Loucy (cell line): ENCODE data around the gene C5orf46.

Experiments used
- H2AFZ ChIP-seq: fragments of 200-600 bp; sonication (generic); 2 replicates; pipeline ENCODE4 v1.6.0; 2016; ENCODE audit warnings: antibody characterized with exemption, mild to moderate bottlenecking, low read length, moderate library complexity
- H3F3A ChIP-seq: fragments of 200-600 bp; 2 replicates; pipeline ENCODE4 v1.6.0; 2016; ENCODE audit warnings: antibody characterized with exemption, low read depth, mild to moderate bottlenecking
- H3K27me3 ChIP-seq: fragments of 200-600 bp; sonication (generic); 2 replicates; pipeline ENCODE4 v1.6.1; 2014; ENCODE audit warnings: low read length, mild to moderate bottlenecking; ENCODE audit not compliant: insufficient read depth, poor library complexity, severe bottlenecking
- H3K36me3 ChIP-seq: fragments of 200-600 bp; sonication (generic); 2 replicates; pipeline ENCODE4 v1.6.1; 2016; ENCODE audit warnings: low read length; ENCODE audit not compliant: insufficient read depth
- H3K4me1 ChIP-seq: fragments of 200-600 bp; sonication (generic); 2 replicates; pipeline ENCODE4 v1.5.1; 2014; ENCODE audit warnings: low read length, mild to moderate bottlenecking; ENCODE audit not compliant: insufficient read depth, poor library complexity, severe bottlenecking
- H3K4me2 ChIP-seq: fragments of 200-600 bp; sonication (generic); 2 replicates; pipeline ENCODE4 v1.6.0; 2014; ENCODE audit warnings: antibody characterized with exemption, low read length, low read depth, mild to moderate bottlenecking; ENCODE audit not compliant: poor library complexity, severe bottlenecking
- H3K4me3 ChIP-seq: fragments of 200-600 bp; sonication (generic); 2 replicates; pipeline ENCODE4 v1.5.1; 2014; ENCODE audit warnings: low read length, mild to moderate bottlenecking, mixed read lengths; ENCODE audit not compliant: poor library complexity, severe bottlenecking
- H3K79me2 ChIP-seq: fragments of 200-600 bp; sonication (generic); 2 replicates; pipeline ENCODE4 v1.6.1; 2014; ENCODE audit warnings: low read length; ENCODE audit not compliant: insufficient read depth
- H3K9ac ChIP-seq: fragments of 200-600 bp; sonication (generic); 2 replicates; pipeline ENCODE4 v1.6.0; 2014; ENCODE audit warnings: mild to moderate bottlenecking, low read depth, low read length, moderate library complexity; ENCODE audit not compliant: poor library complexity, severe bottlenecking
- H3K9me2 ChIP-seq: fragments of 200-600 bp; sonication (generic); replicated peaks from 2 replicates; pipeline ENCODE4 v1.6.1; 2016; ENCODE audit warnings: low read depth, low read length, mixed read lengths
- H3K9me3 ChIP-seq: fragments of 200-600 bp; sonication (generic); 2 replicates; pipeline ENCODE4 v1.6.1; 2014; ENCODE audit warnings: mild to moderate bottlenecking, antibody characterized with exemption, low read length, low read depth; ENCODE audit not compliant: insufficient read depth
- H4K20me1 ChIP-seq: fragments of 200-600 bp; sonication (generic); 2 replicates; pipeline ENCODE4 v1.6.0; 2014; ENCODE audit warnings: antibody characterized with exemption, low read length, mild to moderate bottlenecking; ENCODE audit not compliant: insufficient read depth, poor library complexity, severe bottlenecking
- EZH2phosphoT487 ChIP-seq: fragments of 200-600 bp; IDR thresholded peaks from 2 replicates; pipeline ENCODE4 v1.6.1; 2018; ENCODE audit warnings: antibody characterized with exemption, mild to moderate bottlenecking, moderate library complexity, borderline replicate concordance
- TF ChIP-seq, protein P1 (sequence below): fragments of 200-600 bp; sonication (generic); conservative IDR thresholded peaks from 2 replicates; pipeline ENCODE4 v1.5.1; 2014; ENCODE audit warnings: mild to moderate bottlenecking, antibody characterized with exemption, low read length

C5orf46 gene

DNA sequence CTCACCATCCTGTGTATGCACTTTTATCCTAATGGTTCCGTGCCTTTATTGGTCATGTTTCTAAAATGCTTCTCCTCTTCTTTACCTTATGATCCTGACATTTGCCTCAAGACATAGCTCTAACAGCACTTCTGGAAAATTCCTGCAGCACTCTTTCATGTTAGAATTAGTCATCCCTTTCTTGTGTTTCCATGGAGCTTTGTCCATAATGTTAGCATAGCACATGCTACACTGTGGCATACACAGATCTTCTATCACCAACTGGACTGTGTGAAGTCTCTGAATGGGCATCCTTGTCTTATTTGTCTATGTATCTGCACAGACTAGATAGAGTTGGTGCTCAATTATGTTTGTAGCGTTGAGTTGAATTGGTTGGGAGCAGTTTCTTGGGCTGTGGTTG is 25.9 kb downstream of the C5orf46 start:
- no peak for TF ChIP-seq EZH2phosphoT487
- TF ChIP-seq, protein P1, sequence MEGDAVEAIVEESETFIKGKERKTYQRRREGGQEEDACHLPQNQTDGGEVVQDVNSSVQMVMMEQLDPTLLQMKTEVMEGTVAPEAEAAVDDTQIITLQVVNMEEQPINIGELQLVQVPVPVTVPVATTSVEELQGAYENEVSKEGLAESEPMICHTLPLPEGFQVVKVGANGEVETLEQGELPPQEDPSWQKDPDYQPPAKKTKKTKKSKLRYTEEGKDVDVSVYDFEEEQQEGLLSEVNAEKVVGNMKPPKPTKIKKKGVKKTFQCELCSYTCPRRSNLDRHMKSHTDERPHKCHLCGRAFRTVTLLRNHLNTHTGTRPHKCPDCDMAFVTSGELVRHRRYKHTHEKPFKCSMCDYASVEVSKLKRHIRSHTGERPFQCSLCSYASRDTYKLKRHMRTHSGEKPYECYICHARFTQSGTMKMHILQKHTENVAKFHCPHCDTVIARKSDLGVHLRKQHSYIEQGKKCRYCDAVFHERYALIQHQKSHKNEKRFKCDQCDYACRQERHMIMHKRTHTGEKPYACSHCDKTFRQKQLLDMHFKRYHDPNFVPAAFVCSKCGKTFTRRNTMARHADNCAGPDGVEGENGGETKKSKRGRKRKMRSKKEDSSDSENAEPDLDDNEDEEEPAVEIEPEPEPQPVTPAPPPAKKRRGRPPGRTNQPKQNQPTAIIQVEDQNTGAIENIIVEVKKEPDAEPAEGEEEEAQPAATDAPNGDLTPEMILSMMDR = no peak
- H3K27me3 ChIP-seq = no peaks in the 10 kb centered on the region
- H3K4me1 ChIP-seq = no peaks in the 10 kb centered on the region
- H2AFZ ChIP-seq = no peak overlapping the region
- H3F3A ChIP-seq = no peaks in the 10 kb centered on the region
- no peaks in the 10 kb centered on the region for H3K79me2 ChIP-seq
- H3K4me3 ChIP-seq = no peak overlapping the region
- no peak overlapping the region for H3K9ac ChIP-seq
- H3K4me2 ChIP-seq = no peak overlapping the region
- no peaks in the 10 kb centered on the region for H3K9me2 ChIP-seq
- H4K20me1 ChIP-seq = no peaks in the 10 kb centered on the region
- no peaks in the 10 kb centered on the region for H3K9me3 ChIP-seq
- no peaks in the 10 kb centered on the region for H3K36me3 ChIP-seq

DNA sequence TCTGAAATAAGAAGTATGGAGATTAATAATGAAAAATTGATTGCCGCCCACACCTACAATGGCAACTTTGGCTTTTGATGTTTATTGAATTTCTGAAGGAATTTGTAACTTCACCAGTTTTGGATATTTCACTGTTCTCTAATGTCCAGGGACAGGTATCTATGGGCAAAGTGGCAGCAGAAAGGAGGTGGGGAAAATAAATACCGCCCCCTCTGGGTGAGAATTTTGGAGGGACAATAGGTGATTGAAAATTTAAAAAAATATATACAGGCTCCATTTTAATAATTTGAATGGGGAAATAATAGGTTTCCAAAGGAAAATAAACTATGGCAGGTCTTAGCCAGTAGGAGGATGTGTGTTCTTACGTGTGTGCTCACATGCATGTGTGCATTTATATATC is 26.6 kb downstream of the C5orf46 start:
- no peak overlapping the region for H3K4me3 ChIP-seq
- no peaks in the 10 kb centered on the region for H3F3A ChIP-seq
- H3K9me3 ChIP-seq = no peaks in the 10 kb centered on the region
- no peaks in the 10 kb centered on the region for H4K20me1 ChIP-seq
- TF ChIP-seq, protein P1 = no peak
- no peak for TF ChIP-seq EZH2phosphoT487
- H3K4me1 ChIP-seq = no peaks in the 10 kb centered on the region
- no peaks in the 10 kb centered on the region for H3K36me3 ChIP-seq
- no peaks in the 10 kb centered on the region for H3K9me2 ChIP-seq
- no peak overlapping the region for H3K9ac ChIP-seq
- H2AFZ ChIP-seq = no peak overlapping the region
- no peaks in the 10 kb centered on the region for H3K79me2 ChIP-seq
- H3K27me3 ChIP-seq = no peaks in the 10 kb centered on the region
- H3K4me2 ChIP-seq = no peak overlapping the region

DNA sequence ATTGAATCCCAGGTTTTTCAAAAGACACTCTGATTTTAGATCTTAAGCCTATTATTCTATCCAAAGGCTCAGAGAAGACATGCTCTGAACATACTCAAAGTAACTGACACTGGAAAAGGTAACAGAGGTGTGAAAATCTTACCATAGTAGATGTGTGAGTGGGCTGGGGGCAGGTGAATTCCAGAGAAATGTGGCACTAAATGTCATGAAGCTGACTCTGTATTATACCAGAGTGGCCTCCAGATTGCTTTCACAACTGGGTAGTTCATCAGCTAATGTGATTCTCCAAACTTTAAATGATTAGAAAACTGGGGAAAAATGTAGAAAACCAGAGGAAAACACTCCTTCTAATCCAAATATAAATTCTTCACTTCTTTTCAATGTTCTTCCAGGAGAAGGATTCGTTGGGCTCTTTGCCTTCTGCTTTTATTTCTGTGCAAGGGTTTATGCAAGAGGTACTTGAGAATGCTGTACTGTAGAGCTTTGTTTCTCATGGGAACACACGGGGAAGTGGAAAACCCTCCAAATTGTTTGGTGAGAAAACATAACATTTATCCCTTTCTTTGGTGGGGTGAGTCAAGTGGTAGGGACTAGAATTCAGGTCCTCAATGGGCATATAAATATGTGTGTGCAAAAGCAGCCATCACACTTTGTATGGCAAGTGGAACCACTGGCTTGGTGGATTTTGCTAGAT is 28.1 kb downstream of the C5orf46 start, which contains the start of gene SCGB3A2:
Gene SCGB3A2, plus strand, starts transcription at position 646 of the 694 bp plus-strand sequence. CDS start 93 bp downstream, outside the sequence.
- no peak within 1 kb of the TSS for H2AFZ ChIP-seq
- H3F3A ChIP-seq = no peaks in the 10 kb centered on the region
- H3K27me3 ChIP-seq = no peaks in the 10 kb centered on the region
- H3K9me2 ChIP-seq = no peaks in the 10 kb centered on the region
- H3K9ac ChIP-seq = no peak within 1 kb of the TSS
- no peaks in the 10 kb centered on the region for H3K4me1 ChIP-seq
- no peak within 1 kb of the TSS for H3K4me3 ChIP-seq
- H3K9me3 ChIP-seq = no peaks in the 10 kb centered on the region
- H3K79me2 ChIP-seq = no peaks in the 10 kb centered on the region
- no peaks in the 10 kb centered on the region for H3K36me3 ChIP-seq
- TF ChIP-seq, protein P1 = no peak
- TF ChIP-seq EZH2phosphoT487 = no peak
- no peaks in the 10 kb centered on the region for H4K20me1 ChIP-seq
- H3K4me2 ChIP-seq = no peak within 1 kb of the TSS
